ENCODE results near the gene SORBS2.

GRCh38 chr4:185793116-185793485 lies 18.9 kb downstream of the SORBS2 start:
- TF ChIP-seq JUN (CRISPR knock-in tag; IDR thresholded peaks at IDR 0.05) (no peak), ZNF232 (CRISPR knock-in tag; IDR thresholded peaks at IDR 0.05) (no peak), ZNF512 (CRISPR knock-in tag; IDR thresholded peaks at IDR 0.05; ENCODE audit: borderline replicate concordance) (no peak), NR3C1 (CRISPR knock-in tag; conservative IDR thresholded peaks at IDR 0.05; ENCODE audit: low read depth) (no peak), CTCF (IDR thresholded peaks at IDR 0.05) (no peak), GABPB1 (CRISPR knock-in tag; IDR thresholded peaks at IDR 0.05) (no peak), ZNF121 (CRISPR knock-in tag; IDR thresholded peaks at IDR 0.05) (no peak), MXD4 (CRISPR knock-in tag; IDR thresholded peaks at IDR 0.05; ENCODE audit: borderline replicate concordance) (no peak), FOXP1 (CRISPR knock-in tag; IDR thresholded peaks at IDR 0.05; ENCODE audit: borderline replicate concordance) (no peak)
- TF ChIP-seq, protein P1, sequence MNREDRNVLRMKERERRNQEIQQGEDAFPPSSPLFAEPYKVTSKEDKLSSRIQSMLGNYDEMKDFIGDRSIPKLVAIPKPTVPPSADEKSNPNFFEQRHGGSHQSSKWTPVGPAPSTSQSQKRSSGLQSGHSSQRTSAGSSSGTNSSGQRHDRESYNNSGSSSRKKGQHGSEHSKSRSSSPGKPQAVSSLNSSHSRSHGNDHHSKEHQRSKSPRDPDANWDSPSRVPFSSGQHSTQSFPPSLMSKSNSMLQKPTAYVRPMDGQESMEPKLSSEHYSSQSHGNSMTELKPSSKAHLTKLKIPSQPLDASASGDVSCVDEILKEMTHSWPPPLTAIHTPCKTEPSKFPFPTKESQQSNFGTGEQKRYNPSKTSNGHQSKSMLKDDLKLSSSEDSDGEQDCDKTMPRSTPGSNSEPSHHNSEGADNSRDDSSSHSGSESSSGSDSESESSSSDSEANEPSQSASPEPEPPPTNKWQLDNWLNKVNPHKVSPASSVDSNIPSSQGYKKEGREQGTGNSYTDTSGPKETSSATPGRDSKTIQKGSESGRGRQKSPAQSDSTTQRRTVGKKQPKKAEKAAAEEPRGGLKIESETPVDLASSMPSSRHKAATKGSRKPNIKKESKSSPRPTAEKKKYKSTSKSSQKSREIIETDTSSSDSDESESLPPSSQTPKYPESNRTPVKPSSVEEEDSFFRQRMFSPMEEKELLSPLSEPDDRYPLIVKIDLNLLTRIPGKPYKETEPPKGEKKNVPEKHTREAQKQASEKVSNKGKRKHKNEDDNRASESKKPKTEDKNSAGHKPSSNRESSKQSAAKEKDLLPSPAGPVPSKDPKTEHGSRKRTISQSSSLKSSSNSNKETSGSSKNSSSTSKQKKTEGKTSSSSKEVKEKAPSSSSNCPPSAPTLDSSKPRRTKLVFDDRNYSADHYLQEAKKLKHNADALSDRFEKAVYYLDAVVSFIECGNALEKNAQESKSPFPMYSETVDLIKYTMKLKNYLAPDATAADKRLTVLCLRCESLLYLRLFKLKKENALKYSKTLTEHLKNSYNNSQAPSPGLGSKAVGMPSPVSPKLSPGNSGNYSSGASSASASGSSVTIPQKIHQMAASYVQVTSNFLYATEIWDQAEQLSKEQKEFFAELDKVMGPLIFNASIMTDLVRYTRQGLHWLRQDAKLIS (CRISPR knock-in tag; IDR thresholded peaks at IDR 0.05; ENCODE audit: borderline replicate concordance) = no peak
- TF ChIP-seq, protein P2, sequence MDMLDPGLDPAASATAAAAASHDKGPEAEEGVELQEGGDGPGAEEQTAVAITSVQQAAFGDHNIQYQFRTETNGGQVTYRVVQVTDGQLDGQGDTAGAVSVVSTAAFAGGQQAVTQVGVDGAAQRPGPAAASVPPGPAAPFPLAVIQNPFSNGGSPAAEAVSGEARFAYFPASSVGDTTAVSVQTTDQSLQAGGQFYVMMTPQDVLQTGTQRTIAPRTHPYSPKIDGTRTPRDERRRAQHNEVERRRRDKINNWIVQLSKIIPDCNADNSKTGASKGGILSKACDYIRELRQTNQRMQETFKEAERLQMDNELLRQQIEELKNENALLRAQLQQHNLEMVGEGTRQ (CRISPR knock-in tag; IDR thresholded peaks at IDR 0.05) = no peak
- TF ChIP-seq, protein P3, sequence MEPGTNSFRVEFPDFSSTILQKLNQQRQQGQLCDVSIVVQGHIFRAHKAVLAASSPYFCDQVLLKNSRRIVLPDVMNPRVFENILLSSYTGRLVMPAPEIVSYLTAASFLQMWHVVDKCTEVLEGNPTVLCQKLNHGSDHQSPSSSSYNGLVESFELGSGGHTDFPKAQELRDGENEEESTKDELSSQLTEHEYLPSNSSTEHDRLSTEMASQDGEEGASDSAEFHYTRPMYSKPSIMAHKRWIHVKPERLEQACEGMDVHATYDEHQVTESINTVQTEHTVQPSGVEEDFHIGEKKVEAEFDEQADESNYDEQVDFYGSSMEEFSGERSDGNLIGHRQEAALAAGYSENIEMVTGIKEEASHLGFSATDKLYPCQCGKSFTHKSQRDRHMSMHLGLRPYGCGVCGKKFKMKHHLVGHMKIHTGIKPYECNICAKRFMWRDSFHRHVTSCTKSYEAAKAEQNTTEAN (CRISPR knock-in tag; IDR thresholded peaks at IDR 0.05) = no peak
- TF ChIP-seq, protein P4, sequence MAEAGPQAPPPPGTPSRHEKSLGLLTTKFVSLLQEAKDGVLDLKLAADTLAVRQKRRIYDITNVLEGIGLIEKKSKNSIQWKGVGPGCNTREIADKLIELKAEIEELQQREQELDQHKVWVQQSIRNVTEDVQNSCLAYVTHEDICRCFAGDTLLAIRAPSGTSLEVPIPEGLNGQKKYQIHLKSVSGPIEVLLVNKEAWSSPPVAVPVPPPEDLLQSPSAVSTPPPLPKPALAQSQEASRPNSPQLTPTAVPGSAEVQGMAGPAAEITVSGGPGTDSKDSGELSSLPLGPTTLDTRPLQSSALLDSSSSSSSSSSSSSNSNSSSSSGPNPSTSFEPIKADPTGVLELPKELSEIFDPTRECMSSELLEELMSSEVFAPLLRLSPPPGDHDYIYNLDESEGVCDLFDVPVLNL (CRISPR knock-in tag; IDR thresholded peaks at IDR 0.05; ENCODE audit: borderline replicate concordance, low read depth) = no peak

Measured in WTC11 (cell line).